Nephron progenitor cell (in vitro differentiated cells): ENCODE data around the gene TOP3B.

ENCODE experiments used
- DNase-seq: peaks from one replicate; pipeline ENCODE4 v3.0.0; 2021
- H3K27ac Mint-ChIP-seq: 2 replicates; pipeline ENCODE4 v1.8.0; 2021; ENCODE audit warnings: mild to moderate bottlenecking, moderate library complexity, mixed read lengths
- H3K27me3 Mint-ChIP-seq: 2 replicates; pipeline ENCODE4 v1.8.0; 2021; ENCODE audit warnings: mild to moderate bottlenecking, low read depth, mixed read lengths; ENCODE audit not compliant: poor library complexity
- H3K36me3 Mint-ChIP-seq: 2 replicates; pipeline ENCODE4 v1.8.0; 2021; ENCODE audit warnings: low read depth, mixed read lengths
- H3K4me1 Mint-ChIP-seq: 2 replicates; pipeline ENCODE4 v1.8.0; 2021; ENCODE audit warnings: mixed read lengths
- H3K4me3 Mint-ChIP-seq: 2 replicates; pipeline ENCODE4 v1.8.0; 2021; ENCODE audit warnings: mild to moderate bottlenecking, moderate library complexity, mixed read lengths
- H3K9me3 Mint-ChIP-seq: 2 replicates; pipeline ENCODE4 v1.8.0; 2021; ENCODE audit warnings: mild to moderate bottlenecking, moderate library complexity, mixed read lengths
- TF ChIP-seq, protein P1 (sequence below): fragments of 200-600 bp; sonication (generic); IDR thresholded peaks from 2 replicates; pipeline ENCODE4 v1.5.0; 2021; ENCODE audit warnings: antibody characterized with exemption

The TOP3B gene

DNA sequence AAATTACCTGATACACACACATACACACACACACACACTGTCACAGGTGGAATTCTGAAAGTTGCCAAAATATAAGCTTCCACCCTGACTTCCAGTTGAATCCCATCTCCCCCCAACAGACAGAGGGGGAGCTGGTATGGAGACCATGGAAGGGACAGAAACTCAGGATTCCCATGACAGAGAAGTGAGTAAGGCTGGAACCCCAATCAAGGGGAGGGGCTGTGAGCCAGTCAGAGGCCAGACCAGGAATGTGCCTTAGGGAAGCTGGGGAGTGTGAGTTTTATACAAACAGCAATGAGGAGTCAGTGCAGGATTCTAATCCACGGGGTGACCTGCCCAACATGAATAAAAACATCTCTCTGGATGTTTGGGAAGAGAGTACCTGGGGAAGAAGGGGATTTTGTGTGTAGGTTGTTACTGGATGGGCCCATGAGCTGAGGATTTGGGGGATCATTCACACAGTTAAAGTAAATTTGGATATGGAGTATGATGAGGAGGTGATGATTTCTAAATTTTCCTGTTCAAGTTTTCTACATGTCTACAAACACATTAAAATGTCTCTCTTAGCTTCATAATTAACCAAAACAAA lies 38.7 kb upstream of the TOP3B start:
- peaks cover 16% of the 10 kb centered on the region for H3K27me3 Mint-ChIP-seq
- H3K4me3 Mint-ChIP-seq: no peak overlapping the region
- H3K9me3 Mint-ChIP-seq: no peaks in the 10 kb centered on the region
- TF ChIP-seq, protein P1, sequence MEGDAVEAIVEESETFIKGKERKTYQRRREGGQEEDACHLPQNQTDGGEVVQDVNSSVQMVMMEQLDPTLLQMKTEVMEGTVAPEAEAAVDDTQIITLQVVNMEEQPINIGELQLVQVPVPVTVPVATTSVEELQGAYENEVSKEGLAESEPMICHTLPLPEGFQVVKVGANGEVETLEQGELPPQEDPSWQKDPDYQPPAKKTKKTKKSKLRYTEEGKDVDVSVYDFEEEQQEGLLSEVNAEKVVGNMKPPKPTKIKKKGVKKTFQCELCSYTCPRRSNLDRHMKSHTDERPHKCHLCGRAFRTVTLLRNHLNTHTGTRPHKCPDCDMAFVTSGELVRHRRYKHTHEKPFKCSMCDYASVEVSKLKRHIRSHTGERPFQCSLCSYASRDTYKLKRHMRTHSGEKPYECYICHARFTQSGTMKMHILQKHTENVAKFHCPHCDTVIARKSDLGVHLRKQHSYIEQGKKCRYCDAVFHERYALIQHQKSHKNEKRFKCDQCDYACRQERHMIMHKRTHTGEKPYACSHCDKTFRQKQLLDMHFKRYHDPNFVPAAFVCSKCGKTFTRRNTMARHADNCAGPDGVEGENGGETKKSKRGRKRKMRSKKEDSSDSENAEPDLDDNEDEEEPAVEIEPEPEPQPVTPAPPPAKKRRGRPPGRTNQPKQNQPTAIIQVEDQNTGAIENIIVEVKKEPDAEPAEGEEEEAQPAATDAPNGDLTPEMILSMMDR: no peak
- no peak for DNase-seq
- no peak overlapping the region for H3K27ac Mint-ChIP-seq
- no peaks in the 10 kb centered on the region for H3K36me3 Mint-ChIP-seq
- peaks cover 11% of the 10 kb centered on the region for H3K4me1 Mint-ChIP-seq

DNA sequence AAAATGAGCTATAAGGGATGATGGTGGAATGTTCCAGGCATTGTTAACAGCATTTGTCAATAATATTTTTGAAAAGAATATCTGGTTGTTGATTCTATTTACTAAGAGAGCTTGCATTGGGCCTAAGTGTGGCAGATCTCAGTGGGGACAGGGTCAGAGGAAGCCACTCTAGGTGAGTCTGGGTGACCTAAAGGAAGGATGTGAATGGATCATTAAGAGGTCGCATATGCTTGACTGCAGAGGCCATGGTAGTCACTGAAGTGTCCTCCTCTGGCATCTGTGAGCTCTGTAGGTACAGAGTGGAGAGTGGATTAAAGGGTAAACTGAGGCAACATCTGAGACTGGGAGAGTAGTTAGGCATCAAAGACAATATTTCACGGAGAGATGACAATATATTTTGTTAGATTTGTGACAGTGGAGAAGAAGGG lies 37.9 kb upstream of the TOP3B start:
- no peaks in the 10 kb centered on the region for H3K9me3 Mint-ChIP-seq
- peaks cover 7% of the 10 kb centered on the region for H3K4me1 Mint-ChIP-seq
- no peak for DNase-seq
- H3K27ac Mint-ChIP-seq: no peak overlapping the region
- H3K4me3 Mint-ChIP-seq: no peak overlapping the region
- peaks cover 17% of the 10 kb centered on the region for H3K27me3 Mint-ChIP-seq
- H3K36me3 Mint-ChIP-seq: no peaks in the 10 kb centered on the region
- TF ChIP-seq, protein P1: no peak

DNA sequence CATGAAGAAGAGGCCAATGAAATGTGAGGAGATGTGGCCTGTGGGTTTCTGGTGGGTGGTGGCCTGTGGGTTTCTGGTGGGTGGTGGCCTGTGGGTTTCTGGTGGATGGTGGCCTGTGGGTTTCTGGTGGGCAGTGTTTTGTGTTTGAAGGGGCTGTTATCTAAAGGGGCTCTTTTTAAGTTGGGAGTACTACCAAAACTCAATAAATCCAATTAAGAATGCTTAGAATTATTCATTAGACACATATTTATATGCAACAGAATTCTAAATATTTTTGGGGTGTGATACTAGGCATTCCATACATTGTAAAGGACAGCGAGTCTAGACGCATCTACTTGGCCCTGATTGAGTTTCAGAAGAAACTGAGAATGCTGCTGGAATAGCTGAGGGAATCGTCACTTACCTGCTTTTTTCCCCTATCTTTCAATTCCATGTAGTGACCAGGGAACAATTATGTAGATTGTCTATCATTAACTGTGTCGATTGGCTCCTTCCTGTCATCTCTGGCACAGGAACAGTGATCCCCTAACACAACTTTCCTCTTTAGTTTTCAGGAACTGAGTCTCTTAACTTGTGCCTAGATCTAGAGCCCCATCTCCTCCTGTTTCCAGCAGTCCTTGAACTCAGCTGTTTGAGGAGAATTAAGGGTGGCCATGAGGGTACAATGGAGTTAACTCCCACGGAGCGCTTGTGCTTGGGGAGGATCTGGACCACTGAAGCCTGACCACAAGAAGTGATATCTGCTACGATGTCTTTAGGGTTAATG lies 37.3 kb upstream of the TOP3B start:
- no peak overlapping the region for H3K27ac Mint-ChIP-seq
- no peaks in the 10 kb centered on the region for H3K36me3 Mint-ChIP-seq
- H3K4me3 Mint-ChIP-seq: no peak overlapping the region
- no peak for DNase-seq
- no peaks in the 10 kb centered on the region for H3K9me3 Mint-ChIP-seq
- TF ChIP-seq, protein P1: no peak
- H3K27me3 Mint-ChIP-seq: peaks cover 21% of the 10 kb centered on the region
- H3K4me1 Mint-ChIP-seq: peaks cover 7% of the 10 kb centered on the region

DNA sequence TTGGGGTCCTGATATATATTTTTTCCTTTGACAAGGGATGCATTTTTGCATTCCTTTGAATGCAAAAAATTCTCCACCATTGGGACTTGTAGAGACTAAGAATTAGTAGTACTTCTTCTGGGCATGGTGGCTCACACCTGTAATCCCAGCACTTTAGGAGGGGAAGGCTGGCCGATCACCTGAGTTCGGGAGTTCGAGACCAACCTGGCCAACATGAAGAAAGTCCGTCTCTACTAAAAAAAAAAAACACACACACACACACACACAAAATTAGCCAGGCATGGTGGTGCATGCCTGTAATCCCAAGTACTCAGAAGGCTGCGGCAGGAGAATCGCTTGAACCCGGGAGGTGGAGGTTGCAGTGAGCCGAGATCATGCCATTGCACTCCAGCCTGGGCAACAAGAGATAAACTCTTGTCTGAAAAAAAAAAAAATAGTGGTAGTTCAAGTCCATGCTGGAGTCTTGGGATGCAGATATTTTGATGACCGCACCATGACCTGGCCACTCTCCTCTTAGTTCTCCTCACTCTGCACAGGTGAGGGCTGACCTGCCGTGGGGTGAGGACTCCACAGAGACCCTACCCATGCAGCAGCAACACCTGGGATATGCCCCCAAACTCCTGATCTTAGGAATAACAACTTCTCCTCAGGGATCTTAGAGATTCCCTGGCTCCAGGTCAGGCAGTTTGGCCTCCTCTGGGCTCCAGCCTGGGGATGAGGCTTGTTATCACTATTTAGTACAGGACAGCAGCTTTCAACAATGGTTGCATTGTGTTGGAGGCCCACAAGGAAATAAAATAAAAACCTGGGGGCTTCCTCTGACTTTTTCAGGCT lies 36.5 kb upstream of the TOP3B start:
- Mint-ChIP-seq H3K9me3 (no peaks in the 10 kb centered on the region), H3K4me3 (no peak overlapping the region), H3K36me3 (no peaks in the 10 kb centered on the region), H3K27ac (no peak overlapping the region), H3K4me1 (peaks cover 7% of the 10 kb centered on the region), H3K27me3 (peaks cover 20% of the 10 kb centered on the region)
- TF ChIP-seq, protein P1: no peak
- no peak for DNase-seq

DNA sequence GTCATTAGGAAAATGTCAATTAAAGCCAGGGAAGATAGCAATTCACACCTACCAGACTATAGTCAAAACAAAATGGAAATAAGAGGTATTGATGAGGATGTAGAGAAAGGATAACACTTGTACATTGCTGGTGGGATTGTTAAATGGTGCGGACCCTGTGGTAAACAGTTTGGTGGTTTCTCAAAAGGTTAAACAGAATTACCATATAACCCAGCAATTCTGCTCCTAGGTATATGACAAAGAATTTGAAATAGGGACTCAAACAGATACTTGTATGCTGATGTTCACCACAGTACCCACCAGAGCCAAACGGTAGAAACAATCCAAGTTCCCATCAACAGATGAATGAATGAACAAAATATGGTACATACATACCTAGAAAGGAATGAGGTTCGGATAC lies 33.0 kb upstream of the TOP3B start:
- H3K4me1 Mint-ChIP-seq: peaks cover 7% of the 10 kb centered on the region
- no peak overlapping the region for H3K4me3 Mint-ChIP-seq
- TF ChIP-seq, protein P1: no peak
- no peak overlapping the region for H3K27ac Mint-ChIP-seq
- H3K9me3 Mint-ChIP-seq: peaks cover 4% of the 10 kb centered on the region
- H3K27me3 Mint-ChIP-seq: peaks cover 18% of the 10 kb centered on the region
- DNase-seq: no peak
- no peaks in the 10 kb centered on the region for H3K36me3 Mint-ChIP-seq
